Inflammatory macrophage treated with lipopolysaccharide for 4 hours (primary cell): Measurements from ENCODE around the gene WFDC5.

Experiments used
- DNase-seq: peaks from one replicate; pipeline ENCODE4 v3.0.0-alpha.2; 2020

Gene WFDC5

GRCh38 chr20:45113865-45114264 lies 1.1 kb downstream of the WFDC5 start:
- DNase-seq = no peak

GRCh38 chr20:45112754-45113153 lies 2.2 kb downstream of the WFDC5 start:
- no peak for DNase-seq

DNA sequence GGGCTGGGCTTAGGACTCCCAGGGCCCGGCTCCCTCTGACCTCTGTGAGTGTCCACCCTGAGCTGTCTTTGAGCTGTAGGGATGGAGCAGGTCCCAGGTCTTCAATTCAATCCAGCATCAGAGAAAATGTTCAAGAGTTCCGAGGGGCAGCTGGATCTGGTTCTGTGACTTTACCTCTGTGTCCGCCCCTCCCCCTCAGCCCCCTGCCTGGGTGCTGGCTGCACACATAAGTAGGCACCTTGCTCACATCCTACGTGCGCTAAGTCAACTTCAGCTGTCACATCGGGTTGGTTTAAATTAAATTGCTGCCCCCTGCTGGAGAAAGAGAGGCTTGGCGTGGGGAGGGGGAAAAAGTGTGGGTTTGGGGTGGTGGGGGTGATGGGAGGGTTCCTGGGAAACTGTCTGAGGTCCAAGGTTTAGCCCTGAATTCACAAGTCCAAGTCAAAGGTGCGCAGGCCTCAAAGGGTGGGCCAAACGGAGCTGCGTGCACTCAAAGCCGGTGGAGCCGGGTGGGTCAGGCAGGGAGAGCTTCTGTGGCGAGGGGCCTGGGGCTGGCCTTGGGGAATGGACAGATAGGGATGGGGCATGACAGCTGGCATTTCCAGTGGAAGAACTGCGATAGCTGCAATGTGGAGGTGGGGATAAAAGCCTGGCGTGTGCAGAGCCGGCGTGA lies 3.0 kb downstream of the WFDC5 start:
- DNase-seq = no peak

DNA sequence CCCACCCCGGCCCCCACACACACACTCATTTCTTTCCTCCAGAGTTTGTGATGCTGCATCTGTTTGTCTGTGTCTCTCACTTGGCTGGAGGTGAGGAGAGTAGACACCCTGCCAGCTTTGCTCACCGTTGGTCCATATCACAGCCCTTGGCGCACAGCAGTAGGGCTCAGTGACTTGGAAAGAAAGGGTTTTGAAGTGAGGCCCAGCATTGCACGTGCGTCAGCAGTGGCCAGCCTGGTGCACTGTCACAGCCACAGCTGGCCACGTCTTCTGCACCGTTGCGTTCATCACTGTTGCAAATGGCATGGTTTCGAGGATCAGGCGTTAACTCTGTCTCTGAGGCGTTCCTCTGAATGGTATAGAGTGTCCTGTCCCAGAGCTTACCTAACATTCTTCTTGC lies 3.7 kb downstream of the WFDC5 start:
- DNase-seq = no peak

GRCh38 chr20:45110301-45110700 lies 4.7 kb downstream of the WFDC5 start:
- DNase-seq = no peak

GRCh38 chr20:45109634-45110033 lies 5.3 kb downstream of the WFDC5 start:
- DNase-seq = no peak

- no peak for DNase-seq
These were observed 9.7 kb downstream of the WFDC5 start for GRCh38 chr20:45105317-45105716.

GRCh38 chr20:45104786-45105185 lies 10.2 kb downstream of the WFDC5 start:
- no peak for DNase-seq

- DNase-seq = no peak
These were observed 11.9 kb downstream of the WFDC5 start for GRCh38 chr20:45103072-45103471.

GRCh38 chr20:45101333-45101850 lies 13.6 kb downstream of the WFDC5 start:
- DNase-seq = no peak

DNA sequence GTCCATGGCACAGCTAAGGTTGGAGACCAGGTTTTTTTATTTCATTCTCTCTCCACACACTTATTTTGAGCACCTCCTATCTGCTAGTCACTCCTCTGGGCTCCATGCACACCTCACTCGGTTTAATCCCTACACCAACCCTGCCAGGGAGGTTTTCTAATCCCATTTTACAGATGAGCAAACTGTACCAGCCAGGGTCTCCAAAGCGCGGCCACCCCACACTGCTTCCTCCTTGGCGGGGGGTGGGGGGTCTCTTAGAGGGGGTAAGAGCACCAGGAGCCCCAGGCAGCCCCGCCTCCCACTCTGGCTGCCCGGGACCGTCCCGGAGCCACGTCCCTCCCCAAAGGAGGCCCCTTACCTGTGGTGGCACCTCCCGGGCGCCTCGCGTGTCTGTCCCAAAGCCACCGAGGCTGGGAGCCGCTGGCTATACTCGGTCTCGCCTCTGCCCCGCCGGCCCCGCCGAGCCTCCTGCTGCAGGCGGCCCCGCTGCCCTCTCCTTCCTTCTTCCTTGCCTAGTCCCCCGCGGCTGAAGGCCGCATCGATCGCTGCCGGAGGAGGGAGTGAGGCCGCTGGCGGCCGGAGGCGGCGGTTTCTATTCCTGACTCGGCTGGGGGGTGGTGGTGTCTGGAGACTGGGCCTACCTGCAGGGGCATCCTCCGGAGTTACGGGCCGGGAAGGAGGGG lies 14.3 kb downstream of the WFDC5 start, which contains the start of gene KCNS1:
KCNS1 (minus strand) TSS at position 565 of the 683 bp plus-strand sequence. CDS start 1,891 bp downstream, outside the sequence.
- no peak for DNase-seq

- DNase-seq = no peak
These were observed 16.7 kb downstream of the WFDC5 start for GRCh38 chr20:45098103-45098773.

- DNase-seq = peak; percentile 64
These were observed 17.4 kb downstream of the WFDC5 start for GRCh38 chr20:45097485-45098102.

- no peak for DNase-seq
These were observed 18.2 kb downstream of the WFDC5 start for GRCh38 chr20:45096781-45097180.

- peak; percentile 47 for DNase-seq
These were observed 19.2 kb downstream of the WFDC5 start for GRCh38 chr20:45095805-45096238.

GRCh38 chr20:45094864-45095574 lies 20.0 kb downstream of the WFDC5 start:
- no peak for DNase-seq

DNA sequence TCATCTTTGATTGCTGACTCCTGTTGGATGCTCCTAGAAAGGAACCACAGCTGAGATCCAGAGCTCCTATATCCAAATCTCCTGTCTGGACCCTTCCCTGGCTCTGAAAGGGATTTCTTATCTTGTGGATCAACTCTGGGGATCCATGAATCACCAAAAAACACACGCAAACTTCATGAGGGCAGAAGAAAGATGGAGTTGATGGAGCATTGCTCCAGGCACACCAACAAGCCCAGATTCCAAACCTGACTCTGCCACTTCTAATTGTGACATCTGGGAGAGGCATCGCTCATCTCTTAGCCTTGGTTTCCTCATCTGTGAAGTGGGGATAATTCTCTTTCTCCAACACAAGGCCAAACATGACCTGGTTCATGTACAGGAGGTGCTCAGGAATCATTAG lies 20.8 kb downstream of the WFDC5 start:
- no peak for DNase-seq

GRCh38 chr20:45092898-45093297 lies 22.1 kb downstream of the WFDC5 start:
- DNase-seq = no peak

GRCh38 chr20:45091366-45091765 lies 23.6 kb downstream of the WFDC5 start:
- DNase-seq = no peak

DNA sequence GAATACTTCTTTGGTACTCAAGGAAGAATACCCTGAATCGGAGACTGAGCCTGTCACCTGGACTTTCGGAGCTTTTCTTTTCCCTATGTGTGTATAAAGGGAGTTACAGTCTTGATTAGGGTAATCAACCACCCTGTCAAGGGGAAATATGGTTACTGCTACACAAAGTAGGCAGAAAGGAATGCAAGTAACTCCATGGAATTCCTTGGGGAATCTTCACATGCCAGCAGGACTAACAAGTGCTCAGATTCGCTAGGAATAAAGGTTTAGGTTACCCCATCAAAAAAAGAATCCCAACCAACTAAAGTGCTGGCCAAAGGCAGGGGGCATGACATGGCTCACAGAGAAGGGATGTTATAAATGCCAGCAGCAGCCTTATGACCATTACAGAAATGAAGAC lies 24.5 kb downstream of the WFDC5 start:
- no peak for DNase-seq

DNA sequence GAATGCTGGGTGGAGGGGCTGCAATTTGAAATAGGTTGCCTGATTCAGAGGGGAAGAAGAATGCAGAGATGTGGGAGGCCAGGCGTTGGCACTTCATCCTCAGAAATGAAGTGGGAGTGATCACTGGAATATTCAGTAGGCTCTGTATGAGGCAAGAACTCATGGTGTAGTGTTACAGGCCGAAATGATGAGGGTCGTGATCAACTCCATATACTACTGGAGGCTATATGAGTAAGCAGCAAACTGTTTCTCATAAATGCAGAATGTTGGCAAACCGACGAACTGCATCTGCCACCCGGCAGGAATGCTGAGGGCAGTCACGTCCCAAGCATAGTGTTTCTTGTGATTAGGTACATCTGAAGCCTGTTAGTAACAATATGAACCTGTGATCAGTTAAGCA lies 26.7 kb downstream of the WFDC5 start:
- DNase-seq = no peak

GRCh38 chr20:45087814-45088213 lies 27.2 kb downstream of the WFDC5 start:
- DNase-seq = no peak
